ENCODE measurements around the gene B4GALT3. TPM values are rescaled to one million over a fixed set of nuclear protein-coding genes. Genes with fewer than 3 reads are reported as not detected.

B4GALT3 gene
- total and polyA plus RNA-seq, 2 of the 4 experiments (the other 2 are of a cell fraction), result 19.9 to 36.0 TPM

- Histone ChIP-seq H2BK5ac (ENCODE audit: low read depth, low read length, poor library complexity, severe bottlenecking) (peak within 1 kb of the TSS; percentile 29), H3K27me3 (ENCODE audit: control insufficient read depth, insufficient read depth, low read length) (no peaks in the 10 kb centered on the region; the same call in 1 of the 2 replicates), H3K4ac (ENCODE audit: low read depth, low read length) (peak within 1 kb of the TSS; percentile 83), H2BK20ac (ENCODE audit: low read depth, low read length) (no peak within 1 kb of the TSS; the same call in 1 of the 2 replicates), H3K36me3 (ENCODE audit: control insufficient read depth, insufficient read depth, low read length) (peaks cover 19% of the 10 kb centered on the region), H3K18ac (ENCODE audit: low read depth, low read length) (peak within 1 kb of the TSS; percentile 16; the same call in 1 of the 2 replicates), H2BK15ac (ENCODE audit: low read depth, low read length) (peak within 1 kb of the TSS; percentile 39; the same call in 1 of the 3 replicates), H2AFZ (replicated peaks; ENCODE audit: low read length, poor library complexity) (peak within 1 kb of the TSS; percentile 98), H3K4me2 (ENCODE audit: low read depth, low read length) (peak within 1 kb of the TSS; percentile 81), H4K8ac (ENCODE audit: low read depth in 2 of 2, low read length in 2 of 2) (peak within 1 kb of the TSS; percentile 96 to 97), H3K9me1 (ENCODE audit: insufficient read depth, low read length) (peaks cover 3% of the 10 kb centered on the region; the same call in 1 of the 2 replicates), H4K20me1 (ENCODE audit: insufficient read depth, low read length) (no peaks in the 10 kb centered on the region), H3K9me3 (ENCODE audit: control insufficient read depth, insufficient read depth, low read length) (no peaks in the 10 kb centered on the region), H3K79me1 (ENCODE audit: low read depth in 1 of 2, low read length in 2 of 2) (peaks cover 9 to 17% of the 10 kb centered on the region in 2 experiments; a peak in 3 of 4 replicates), H2AK5ac (ENCODE audit: low read depth, low read length) (peak within 1 kb of the TSS; percentile 67; the same call in 1 of the 2 replicates), H3K56ac (ENCODE audit: extremely low read depth, insufficient read depth, low read length) (peak within 1 kb of the TSS; percentile 89), H3K23ac (ENCODE audit: low read depth, low read length) (peak within 1 kb of the TSS; percentile 62), H4K5ac (ENCODE audit: low read depth, low read length) (peak within 1 kb of the TSS; percentile 69), H3K4me1 (ENCODE audit: control insufficient read depth, insufficient read depth, low read length) (peaks cover 9% of the 10 kb centered on the region; the same call in 1 of the 2 replicates), H3K4me3 (ENCODE audit: insufficient read depth, low read depth, low read length) (peak within 1 kb of the TSS; percentile 74), H3K27ac (ENCODE audit: insufficient read depth, low read length) (peak within 1 kb of the TSS; percentile 68), H3K9ac (ENCODE audit: low read depth, low read length) (peak within 1 kb of the TSS; percentile 81), H3K14ac (replicated peaks; ENCODE audit: low read depth, low read length) (peak within 1 kb of the TSS; percentile 89), H4K91ac (ENCODE audit: insufficient read depth, low read depth, low read length) (peak within 1 kb of the TSS; percentile 92), H2AK9ac (replicated peaks; ENCODE audit: low read depth, low read length, poor library complexity) (peak within 1 kb of the TSS; percentile 97), H2BK120ac (ENCODE audit: low read depth, low read length) (peak within 1 kb of the TSS; percentile 66)
- ATAC-seq (ENCODE audit: low read depth) (peak; percentile 95), DNase-seq (peak; percentile 100)
- TF ChIP-seq CTCF (conservative IDR thresholded peaks at IDR 0.05; ENCODE audit: low read depth, low read length), result peak; percentile 70
- no peak for TF ChIP-seq CHD1 (IDR thresholded peaks at IDR 0.05; ENCODE audit: low read depth, low read length)
- TF ChIP-seq RAD21 (IDR thresholded peaks at IDR 0.05; ENCODE audit: low read length), result peak; percentile 63
- peak; percentile 90 for TF ChIP-seq MXI1 (IDR thresholded peaks at IDR 0.05; ENCODE audit: borderline replicate concordance, low read depth, low read length)
- no peak for TF ChIP-seq FOS (IDR thresholded peaks at IDR 0.05; ENCODE audit: low read depth, low read length)
- peak; percentile 72 for TF ChIP-seq SMC3 (IDR thresholded peaks at IDR 0.05; ENCODE audit: low read depth, low read length)
- no TSS peak for BruUV-seq (replicated peaks)
- intact Hi-C loops (cut with micrococcal nuclease) (loop anchor here (1.0 kb wide), 1 partner anchor 33 kb away; no protein-coding TSS in a partner anchor), in situ Hi-C loops (cut with MboI; ENCODE audit: low sequenced_read_pairs) (loop anchor here (5.0 kb wide), 2 partner anchors 67 to 157 kb away; no protein-coding TSS in a partner anchor), dilution Hi-C loops (cut with HindIII; ENCODE audit: low sequenced_read_pairs, unreplicated experiment) (no loop called here)
- POLR2A ChIA-PET (ENCODE audit: unreplicated experiment), result interaction anchor here (0.5 to 0.7 kb wide), 6 partner anchors 8 to 133 kb away, joined by 3 to 8 read pairs (median 6); partner anchors contain the start of gene NDUFS2
- WGBS, 2 experiments (ENCODE audit: extremely low coverage in 2 of 2, insufficient read length in 1 of 2), result 0% methylated on average over 3 of the region's 16 CpGs; no CpG with 5 or more reads in 1 of the 2 experiments
- CTCF ChIA-PET, result interaction anchor here (0.5 to 3.2 kb wide), 17 partner anchors 10 to 437 kb away, joined by 3 to 21 read pairs (median 4); partner anchors contain the start of gene NDUFS2
Observed at GRCh38 chr1:161225534-161226319, 48.4 kb upstream of the B4GALT3 start, which contains the start of gene TOMM40L. TSS of gene TOMM40L (plus strand) at chr1:161226060. CDS start at chr1:161226490, 430 bp downstream.

Measured in IMR-90 (cell line).